Measurements from ENCODE around the gene MAMLD1.

Gene MAMLD1

GRCh38 chrX:150372280-150372679 is 9.2 kb downstream of the MAMLD1 start:
- Histone ChIP-seq H3K27me3 (ENCODE audit: control insufficient read depth, insufficient read depth, low read length) (no peaks in the 10 kb centered on the region), H3K4me3 (ENCODE audit: low read length) (no peak overlapping the region), H3K36me3 (ENCODE audit: control insufficient read depth, insufficient read depth, low read length) (no peaks in the 10 kb centered on the region), H3K9me3 (ENCODE audit: control insufficient read depth, low read length) (no peaks in the 10 kb centered on the region), H3K4me1 (ENCODE audit: control insufficient read depth, insufficient read depth, low read length) (no peaks in the 10 kb centered on the region), H3K9ac (ENCODE audit: low read length) (no peak overlapping the region)

DNA sequence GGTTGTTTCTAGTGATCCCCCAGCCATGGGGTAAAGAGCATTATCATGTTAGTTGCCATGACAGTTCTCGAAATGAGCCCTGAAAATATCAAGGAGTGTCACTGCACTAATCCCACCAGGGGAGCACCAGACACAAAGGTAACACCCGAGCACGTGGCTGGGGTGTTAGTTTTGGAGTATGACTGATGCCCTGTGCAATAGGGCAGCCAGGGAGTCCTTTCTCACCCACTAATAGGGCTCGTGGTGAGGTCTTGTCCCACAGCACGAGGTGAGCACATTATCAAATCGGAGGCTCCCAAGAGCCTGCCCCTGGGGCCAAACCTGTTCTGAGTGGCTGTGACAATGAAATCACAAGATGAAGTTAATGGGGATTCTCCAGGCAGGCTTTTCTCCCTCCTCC is 9.6 kb downstream of the MAMLD1 start:
- Histone ChIP-seq H3K4me1 (ENCODE audit: control insufficient read depth, insufficient read depth, low read length) (no peaks in the 10 kb centered on the region), H3K4me3 (ENCODE audit: low read length) (no peak overlapping the region), H3K9ac (ENCODE audit: low read length) (no peak overlapping the region), H3K9me3 (ENCODE audit: control insufficient read depth, low read length) (no peaks in the 10 kb centered on the region), H3K36me3 (ENCODE audit: control insufficient read depth, insufficient read depth, low read length) (no peaks in the 10 kb centered on the region), H3K27me3 (ENCODE audit: control insufficient read depth, insufficient read depth, low read length) (no peaks in the 10 kb centered on the region)

GRCh38 chrX:150375243-150375770 is 12.2 kb downstream of the MAMLD1 start:
- H3K4me1 ChIP-seq (ENCODE audit: control insufficient read depth, insufficient read depth, low read length), result no peaks in the 10 kb centered on the region
- H3K9ac ChIP-seq (ENCODE audit: low read length), result no peak overlapping the region
- no peaks in the 10 kb centered on the region for H3K27me3 ChIP-seq (ENCODE audit: control insufficient read depth, insufficient read depth, low read length)
- H3K36me3 ChIP-seq (ENCODE audit: control insufficient read depth, insufficient read depth, low read length), result no peaks in the 10 kb centered on the region
- H3K9me3 ChIP-seq (ENCODE audit: control insufficient read depth, low read length), result no peaks in the 10 kb centered on the region
- H3K4me3 ChIP-seq (ENCODE audit: low read length), result no peak overlapping the region

DNA sequence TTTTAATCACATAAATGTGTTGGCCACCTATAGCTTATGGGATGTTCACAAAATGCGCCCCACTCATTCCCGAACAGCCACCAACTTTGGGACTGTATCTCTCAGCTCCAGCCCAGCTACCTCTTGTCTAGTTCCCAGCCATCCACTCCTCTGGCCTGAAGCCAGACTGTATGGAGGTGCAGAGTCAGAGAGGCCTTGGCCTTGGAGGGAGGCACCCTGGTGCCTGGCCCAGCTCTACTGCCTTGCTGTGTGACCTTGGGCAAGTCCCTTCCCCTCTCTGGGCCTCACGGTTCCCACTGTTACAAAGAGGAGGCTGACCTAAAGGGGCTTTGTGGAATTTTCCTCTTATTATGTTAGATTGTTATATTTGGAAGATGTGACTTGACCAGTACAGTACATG is 13.9 kb downstream of the MAMLD1 start:
- no peaks in the 10 kb centered on the region for H3K36me3 ChIP-seq (ENCODE audit: control insufficient read depth, insufficient read depth, low read length)
- no peaks in the 10 kb centered on the region for H3K4me1 ChIP-seq (ENCODE audit: control insufficient read depth, insufficient read depth, low read length)
- H3K4me3 ChIP-seq (ENCODE audit: low read length), result no peak overlapping the region
- H3K9ac ChIP-seq (ENCODE audit: low read length), result no peak overlapping the region
- no peaks in the 10 kb centered on the region for H3K9me3 ChIP-seq (ENCODE audit: control insufficient read depth, low read length)
- H3K27me3 ChIP-seq (ENCODE audit: control insufficient read depth, insufficient read depth, low read length), result no peaks in the 10 kb centered on the region

DNA sequence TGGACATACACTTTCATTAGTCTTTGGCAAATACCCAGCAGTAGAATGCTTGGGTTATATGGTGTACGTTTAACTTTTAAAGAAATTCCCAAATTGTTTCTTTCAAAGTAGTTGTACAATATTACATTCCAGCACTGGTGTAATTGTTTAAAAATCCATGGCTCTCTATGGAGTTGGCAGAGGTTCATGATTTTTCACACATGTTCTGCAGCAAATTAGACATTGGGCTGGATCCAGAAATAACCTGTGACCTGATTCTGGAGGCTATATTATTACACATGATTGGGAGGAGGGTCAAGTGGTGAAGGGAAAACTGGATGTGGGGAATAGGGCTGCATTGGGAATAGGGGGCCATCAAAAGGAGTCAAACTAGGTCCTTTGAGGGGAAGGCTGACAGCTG is 41.9 kb downstream of the MAMLD1 start:
- Histone ChIP-seq H3K4me1 (ENCODE audit: control insufficient read depth, insufficient read depth, low read length) (no peaks in the 10 kb centered on the region), H3K4me3 (ENCODE audit: low read length) (no peak overlapping the region), H3K36me3 (ENCODE audit: control insufficient read depth, insufficient read depth, low read length) (no peaks in the 10 kb centered on the region)

GRCh38 chrX:150405576-150405975 is 42.5 kb downstream of the MAMLD1 start:
- Histone ChIP-seq H3K9ac (ENCODE audit: low read length) (no peak overlapping the region), H3K4me3 (ENCODE audit: low read length) (no peak overlapping the region), H3K4me1 (ENCODE audit: control insufficient read depth, insufficient read depth, low read length) (peaks cover 5% of the 10 kb centered on the region), H3K9me3 (ENCODE audit: control insufficient read depth, low read length) (no peaks in the 10 kb centered on the region), H3K36me3 (ENCODE audit: control insufficient read depth, insufficient read depth, low read length) (no peaks in the 10 kb centered on the region), H3K27me3 (ENCODE audit: control insufficient read depth, insufficient read depth, low read length) (no peaks in the 10 kb centered on the region)

More for the DNA sequence above, 41.9 kb downstream of the MAMLD1 start:
- no peak overlapping the region for H3K9ac ChIP-seq (ENCODE audit: low read length)
- H3K9me3 ChIP-seq (ENCODE audit: control insufficient read depth, low read length), result no peaks in the 10 kb centered on the region
- H3K27me3 ChIP-seq (ENCODE audit: control insufficient read depth, insufficient read depth, low read length), result no peaks in the 10 kb centered on the region

DNA sequence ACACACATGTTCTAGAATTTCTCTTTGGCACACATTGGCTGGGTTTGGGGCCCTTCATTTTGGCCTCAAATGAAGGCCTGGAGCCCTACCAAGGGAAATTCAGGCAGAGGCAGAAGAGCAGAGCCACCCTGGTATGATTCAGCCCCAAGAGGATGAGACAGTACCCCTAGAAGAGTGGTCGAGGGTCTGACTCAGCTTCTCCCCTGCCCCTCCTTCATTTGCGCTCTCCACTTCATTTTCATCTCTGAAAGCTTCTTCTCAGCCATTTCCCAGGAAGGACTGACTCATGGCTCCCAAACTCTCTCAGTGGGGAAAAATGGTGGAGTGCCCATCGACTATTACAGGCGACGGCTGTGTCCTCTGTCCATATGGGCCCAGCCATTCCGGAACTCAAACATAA is 43.5 kb downstream of the MAMLD1 start:
- no peak overlapping the region for H3K4me3 ChIP-seq (ENCODE audit: low read length)
- H3K27me3 ChIP-seq (ENCODE audit: control insufficient read depth, insufficient read depth, low read length), result no peaks in the 10 kb centered on the region
- no peaks in the 10 kb centered on the region for H3K9me3 ChIP-seq (ENCODE audit: control insufficient read depth, low read length)
- H3K36me3 ChIP-seq (ENCODE audit: control insufficient read depth, insufficient read depth, low read length), result no peaks in the 10 kb centered on the region
- peaks cover 5% of the 10 kb centered on the region for H3K4me1 ChIP-seq (ENCODE audit: control insufficient read depth, insufficient read depth, low read length)
- H3K9ac ChIP-seq (ENCODE audit: low read length), result no peak overlapping the region

- Histone ChIP-seq H3K4me1 (ENCODE audit: control insufficient read depth, insufficient read depth, low read length) (peaks cover 5% of the 10 kb centered on the region), H3K36me3 (ENCODE audit: control insufficient read depth, insufficient read depth, low read length) (no peaks in the 10 kb centered on the region), H3K4me3 (ENCODE audit: low read length) (no peak overlapping the region), H3K9me3 (ENCODE audit: control insufficient read depth, low read length) (no peaks in the 10 kb centered on the region), H3K9ac (ENCODE audit: low read length) (no peak overlapping the region), H3K27me3 (ENCODE audit: control insufficient read depth, insufficient read depth, low read length) (no peaks in the 10 kb centered on the region)
Observed at GRCh38 chrX:150408007-150408406, 44.9 kb downstream of the MAMLD1 start.

- Histone ChIP-seq H3K9me3 (ENCODE audit: control insufficient read depth, low read length) (no peaks in the 10 kb centered on the region), H3K36me3 (ENCODE audit: control insufficient read depth, insufficient read depth, low read length) (no peaks in the 10 kb centered on the region), H3K27me3 (ENCODE audit: control insufficient read depth, insufficient read depth, low read length) (no peaks in the 10 kb centered on the region), H3K4me3 (ENCODE audit: low read length) (no peak overlapping the region), H3K4me1 (ENCODE audit: control insufficient read depth, insufficient read depth, low read length) (peaks cover 5% of the 10 kb centered on the region), H3K9ac (ENCODE audit: low read length) (no peak overlapping the region)
Observed at GRCh38 chrX:150408561-150408960, 45.4 kb downstream of the MAMLD1 start.

- no peaks in the 10 kb centered on the region for H3K9me3 ChIP-seq (ENCODE audit: control insufficient read depth, low read length)
- no peak overlapping the region for H3K4me3 ChIP-seq (ENCODE audit: low read length)
- H3K4me1 ChIP-seq (ENCODE audit: control insufficient read depth, insufficient read depth, low read length), result peaks cover 5% of the 10 kb centered on the region
- H3K9ac ChIP-seq (ENCODE audit: low read length), result no peak overlapping the region
- no peaks in the 10 kb centered on the region for H3K36me3 ChIP-seq (ENCODE audit: control insufficient read depth, insufficient read depth, low read length)
- no peaks in the 10 kb centered on the region for H3K27me3 ChIP-seq (ENCODE audit: control insufficient read depth, insufficient read depth, low read length)
Observed at GRCh38 chrX:150409486-150409885, 46.4 kb downstream of the MAMLD1 start.

DNA sequence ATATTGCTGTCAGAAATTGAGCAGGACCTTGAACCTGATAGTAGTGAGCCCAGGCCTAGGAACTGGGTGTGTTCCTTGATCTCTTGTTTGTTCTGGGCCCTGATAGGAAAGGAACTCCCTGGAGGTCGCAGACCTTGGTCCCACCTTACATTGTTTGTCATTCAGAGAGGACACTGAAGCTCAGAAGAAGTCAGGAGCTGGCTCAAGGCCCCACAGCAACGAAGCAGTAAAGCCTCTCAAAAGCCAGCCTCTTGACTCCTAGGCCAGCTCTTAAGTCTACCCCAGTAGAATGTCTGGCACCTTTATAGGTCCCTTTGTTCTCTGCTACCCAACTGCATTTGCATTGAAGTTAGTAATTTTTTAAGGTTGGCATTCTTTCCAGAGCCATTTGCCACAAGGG is 46.8 kb downstream of the MAMLD1 start:
- H3K27me3 ChIP-seq (ENCODE audit: control insufficient read depth, insufficient read depth, low read length), result no peaks in the 10 kb centered on the region
- no peak overlapping the region for H3K9ac ChIP-seq (ENCODE audit: low read length)
- no peaks in the 10 kb centered on the region for H3K9me3 ChIP-seq (ENCODE audit: control insufficient read depth, low read length)
- no peaks in the 10 kb centered on the region for H3K36me3 ChIP-seq (ENCODE audit: control insufficient read depth, insufficient read depth, low read length)
- H3K4me1 ChIP-seq (ENCODE audit: control insufficient read depth, insufficient read depth, low read length), result peaks cover 5% of the 10 kb centered on the region
- no peak overlapping the region for H3K4me3 ChIP-seq (ENCODE audit: low read length)

DNA sequence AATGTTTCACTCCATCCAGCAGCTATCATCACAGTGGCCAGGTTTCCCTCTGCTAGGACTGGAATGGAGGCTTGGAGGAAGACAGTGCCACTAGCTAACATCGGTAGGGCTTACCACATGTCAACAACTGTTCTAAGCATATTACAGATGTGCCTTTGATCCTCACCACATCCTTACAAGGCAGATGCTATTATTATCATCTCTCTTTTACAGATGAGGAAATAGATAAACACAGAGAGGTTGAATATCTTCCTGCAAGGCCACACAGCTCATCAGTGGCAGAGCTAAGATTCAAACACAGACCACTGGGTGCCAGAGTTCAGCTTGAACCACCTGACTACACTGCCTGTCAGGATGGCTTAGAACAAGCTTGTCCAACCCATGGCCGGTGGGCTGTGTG is 47.4 kb downstream of the MAMLD1 start:
- Histone ChIP-seq H3K4me1 (ENCODE audit: control insufficient read depth, insufficient read depth, low read length) (peaks cover 5% of the 10 kb centered on the region), H3K9ac (ENCODE audit: low read length) (no peak overlapping the region), H3K36me3 (ENCODE audit: control insufficient read depth, insufficient read depth, low read length) (no peaks in the 10 kb centered on the region), H3K4me3 (ENCODE audit: low read length) (no peak overlapping the region), H3K9me3 (ENCODE audit: control insufficient read depth, low read length) (no peaks in the 10 kb centered on the region), H3K27me3 (ENCODE audit: control insufficient read depth, insufficient read depth, low read length) (no peaks in the 10 kb centered on the region)

DNA sequence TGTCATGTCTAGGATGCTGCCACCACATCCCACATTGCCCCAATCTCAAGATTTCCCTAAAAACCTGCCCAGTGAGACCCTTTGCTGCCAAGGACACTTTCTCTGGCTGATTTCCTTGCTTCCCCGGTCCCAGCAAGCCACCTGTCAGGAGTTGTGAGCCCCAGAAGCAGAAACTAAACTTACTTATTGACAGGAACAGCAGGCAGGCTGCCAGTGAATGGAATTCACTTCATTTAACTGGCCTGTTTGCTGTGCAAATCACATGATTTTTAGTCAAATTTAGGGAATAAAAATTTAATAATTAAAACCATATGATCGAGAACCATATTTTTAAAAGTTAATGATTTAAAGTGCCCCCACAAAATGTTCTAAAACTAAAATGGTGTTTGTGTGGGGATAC is 48.5 kb downstream of the MAMLD1 start:
- no peak overlapping the region for H3K4me3 ChIP-seq (ENCODE audit: low read length)
- no peaks in the 10 kb centered on the region for H3K27me3 ChIP-seq (ENCODE audit: control insufficient read depth, insufficient read depth, low read length)
- H3K4me1 ChIP-seq (ENCODE audit: control insufficient read depth, insufficient read depth, low read length), result peaks cover 5% of the 10 kb centered on the region
- H3K36me3 ChIP-seq (ENCODE audit: control insufficient read depth, insufficient read depth, low read length), result no peaks in the 10 kb centered on the region
- H3K9me3 ChIP-seq (ENCODE audit: control insufficient read depth, low read length), result no peaks in the 10 kb centered on the region
- H3K9ac ChIP-seq (ENCODE audit: low read length), result no peak overlapping the region

All from mucosa of stomach (tissue), 1 donor.